Liver (tissue), 9 donors: Measurements from ENCODE around the gene RNF13. TPM values are rescaled to one million over a fixed set of nuclear protein-coding genes. Genes with fewer than 3 reads are reported as not detected.

Experiments used
- DNase-seq: peaks from one replicate; pipeline ENCODE4 v3.0.0-alpha.2; 2017; ENCODE audit warnings: low spot score
- H3K27ac ChIP-seq, 2 donors: one replicate each; pipeline ENCODE4 v1.7.0; 2013; ENCODE audit warnings: inconsistent platforms in 2 of 2, low read length in 2 of 2, control low read depth in 1 of 2, low read depth in 1 of 2, mild to moderate bottlenecking in 1 of 2
- H3K27me3 ChIP-seq, 4 donors: one replicate each; pipeline versions ENCODE4 v1.6.1 to v1.7.0; 2013; ENCODE audit warnings: low read length in 3 of 4, inconsistent platforms in 1 of 4, mild to moderate bottlenecking in 1 of 4, moderate library complexity in 1 of 4; ENCODE audit not compliant: control insufficient read depth in 4 of 4, insufficient read depth in 4 of 4
- H3K36me3 ChIP-seq, 4 donors: one replicate each; pipeline versions ENCODE4 v1.6.1 to v1.7.0; 2013; ENCODE audit warnings: low read length in 3 of 4, mild to moderate bottlenecking in 3 of 4, low read depth in 1 of 4, moderate library complexity in 1 of 4; ENCODE audit not compliant: control insufficient read depth in 4 of 4, insufficient read depth in 3 of 4
- H3K4me1 ChIP-seq, 4 donors: one replicate each; pipeline versions ENCODE4 v1.6.1 to v1.7.0; 2013; ENCODE audit warnings: low read length in 3 of 4, mild to moderate bottlenecking in 3 of 4, moderate library complexity in 1 of 4; ENCODE audit not compliant: control insufficient read depth in 4 of 4, insufficient read depth in 4 of 4
- H3K4me3 ChIP-seq, 3 donors: one replicate each; pipeline versions ENCODE4 v1.6.1 to v1.7.0; 2013; ENCODE audit warnings: low read length in 3 of 3, control low read depth in 1 of 3, low read depth in 1 of 3, mild to moderate bottlenecking in 1 of 3
- H3K9ac ChIP-seq, 2 donors: one replicate each; pipeline ENCODE4 v1.7.0; 2013; ENCODE audit warnings: low read length in 2 of 2, mild to moderate bottlenecking in 2 of 2, moderate library complexity in 2 of 2, control low read depth in 1 of 2, low read depth in 1 of 2
- H3K9me3 ChIP-seq, 4 donors: one replicate each; pipeline versions ENCODE4 v1.6.1 to v1.7.0; 2013; ENCODE audit warnings: low read length in 3 of 4; ENCODE audit not compliant: control insufficient read depth in 4 of 4
- ATF3 ChIP-seq: IDR thresholded peaks from 2 replicates; pipeline ENCODE4 v1.6.1; 2016; ENCODE audit warnings: antibody characterized with exemption
- CTCF ChIP-seq: fragments of 150-350 bp; IDR thresholded peaks from 2 replicates; pipeline ENCODE4 v1.5.1; 2017; ENCODE audit warnings: improper control_type of control experiment, low read depth, low read length; ENCODE audit not compliant: missing input control
- EGR1 ChIP-seq, 2 donors: IDR thresholded peaks; 2 replicates each; pipeline ENCODE4 v1.6.1; 2016 to 2018; ENCODE audit warnings: antibody characterized with exemption in 2 of 2, low read depth in 2 of 2
- FOXA2 ChIP-seq: IDR thresholded peaks from 2 replicates; pipeline ENCODE4 v1.6.1; 2016; ENCODE audit warnings: antibody characterized with exemption
- HNF4A ChIP-seq, 2 donors: conservative IDR thresholded peaks; 2 replicates each; pipeline ENCODE4 v1.6.1; 2016; ENCODE audit warnings: antibody characterized with exemption in 2 of 2, mild to moderate bottlenecking in 2 of 2
- JUND ChIP-seq, 2 donors: IDR thresholded peaks; 2 replicates each; pipeline ENCODE4 v1.6.1; 2016; ENCODE audit warnings: antibody characterized with exemption in 2 of 2
- NR2F2 ChIP-seq: IDR thresholded peaks from 2 replicates; pipeline ENCODE4 v1.6.1; 2016; ENCODE audit warnings: antibody characterized with exemption
- RAD21 ChIP-seq, 2 donors: IDR thresholded peaks; 2 replicates each; pipeline ENCODE4 v1.6.1; 2016; ENCODE audit warnings: antibody characterized with exemption in 2 of 2, mild to moderate bottlenecking in 2 of 2
- REST ChIP-seq: IDR thresholded peaks from 2 replicates; pipeline ENCODE4 v1.6.1; 2016; ENCODE audit warnings: antibody characterized with exemption, mild to moderate bottlenecking
- SP1 ChIP-seq: IDR thresholded peaks from 2 replicates; pipeline ENCODE4 v1.6.1; 2018; ENCODE audit warnings: antibody characterized with exemption, mild to moderate bottlenecking
- ZBTB33 ChIP-seq: IDR thresholded peaks from 2 replicates; pipeline ENCODE4 v1.6.1; 2016; ENCODE audit warnings: antibody characterized with exemption
- WGBS: extraction: QIAGEN DNeasy Blood & Tissue Kit; methylation state at CpG from one replicate; pipeline ENCODE4 v1.1.7; 2013; 5-methylcytosine and 5-hydroxymethylcytosine counted together
- polyA plus RNA-seq, 2 donors: library from polyadenylated mRNA; stranded (reverse) in 1 of 2; unstranded in 1 of 2; fragments of 200-250 nt in 1 of 2; fragments of >200 nt in 1 of 2; fragmentation: Nextera tagmentation in 1 of 2; extraction: Ambion mirVana in 1 of 2; gene quantifications; one replicate each; pipeline versions ENCODE4 v1.2.1 to v1.2.3, GENCODE V29; 2013 to 2015
- total RNA-seq, 2 donors: library from RNA; depleted of rRNA; stranded (reverse); fragments of >200 nt; gene quantifications; one replicate each; pipeline ENCODE4 v1.2.3, GENCODE V29; 2014
- donor health status: healthy.
- donor health status: healthy.
- donor health status: healthy.
- donor health status: healthy.
- donor health status: healthy.

RNF13 gene
- total and polyA plus RNA-seq, 4 donors: 31.3 to 70.5 (median 59.9) TPM

- H3K9me3 ChIP-seq: no peaks in the 10 kb centered on the region
Observed at GRCh38 chr3:149934524-149934923, 121.5 kb downstream of the RNF13 start.

GRCh38 chr3:149936812-149937230 lies 123.8 kb downstream of the RNF13 start:
- DNase-seq: peak; percentile 50
- peaks cover 0 to 2% (median 0%) of the 10 kb centered on the region in 4 donors for H3K36me3 ChIP-seq
- 16% methylated on average over 7 of the region's 7 CpGs for WGBS
- H3K9me3 ChIP-seq: no peaks in the 10 kb centered on the region
- H3K4me1 ChIP-seq: peaks cover 2 to 16% (median 9%) of the 10 kb centered on the region in 4 donors
- no peaks in the 10 kb centered on the region for H3K27me3 ChIP-seq
- no peak overlapping the region for H3K9ac ChIP-seq
- H3K4me3 ChIP-seq: no peak overlapping the region
- TF ChIP-seq JUND (IDR thresholded peaks at IDR 0.05) (no peak), EGR1 (IDR thresholded peaks at IDR 0.05; ENCODE audit: low read depth in 2 of 2) (no peak), ATF3 (no peak), CTCF (peak; percentile 70), HNF4A (conservative IDR thresholded peaks at IDR 0.05) (no peak), RAD21 (IDR thresholded peaks at IDR 0.05) (peak; percentile 92 to 95)
- H3K27ac ChIP-seq: no peak overlapping the region

More at GRCh38 chr3:149934524-149934923, 121.5 kb downstream of the RNF13 start:
- TF ChIP-seq SP1 (no peak), FOXA2 (no peak), HNF4A (conservative IDR thresholded peaks at IDR 0.05) (peak in 1 of 2 donors; percentile 17), ZBTB33 (no peak), NR2F2 (no peak), REST (no peak)
- H3K27me3 ChIP-seq: no peaks in the 10 kb centered on the region
- H3K36me3 ChIP-seq: peaks cover 0 to 2% (median 0%) of the 10 kb centered on the region in 4 donors
- no peak overlapping the region for H3K9ac ChIP-seq
- H3K4me1 ChIP-seq: peaks cover 2 to 16% (median 9%) of the 10 kb centered on the region in 4 donors
- no peak overlapping the region for H3K4me3 ChIP-seq
- no peak for DNase-seq
- H3K27ac ChIP-seq: no peak overlapping the region
